HG02840 (cell line): ENCODE results near the gene TCEA3.

Experiments used
- ATAC-seq: cut with Tn5 transposase; IDR thresholded peaks from one replicate; pipeline ENCODE4 v1.9.1; 2021; ENCODE audit warnings: mild to moderate bottlenecking, moderate library complexity, moderate number of reproducible peaks; ENCODE audit not compliant: unreplicated experiment, low FRiP score

Gene TCEA3

DNA sequence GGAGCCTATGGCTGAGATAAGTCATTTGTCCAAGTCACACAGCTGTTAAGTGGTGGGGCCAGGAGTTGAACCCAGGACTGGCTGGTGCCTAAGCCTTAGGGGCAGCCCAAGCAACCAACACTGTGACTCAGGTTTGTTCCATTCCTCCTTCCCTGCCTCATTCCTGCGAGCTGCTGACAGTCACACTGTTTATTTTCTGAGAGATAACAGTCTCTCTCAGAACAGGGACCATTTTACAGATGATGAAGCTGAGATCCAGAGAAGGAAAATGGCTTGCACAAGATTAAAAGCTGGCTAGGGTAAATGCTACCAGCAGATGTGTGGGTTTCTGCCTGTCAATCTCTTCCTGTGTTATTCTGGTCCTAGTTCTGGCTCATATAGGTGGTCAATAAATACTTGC is 24.3 kb upstream of the TCEA3 start:
- ATAC-seq, result no peak

GRCh38 chr1:23446661-23447310 is 22.2 kb upstream of the TCEA3 start:
- ATAC-seq, result no peak

DNA sequence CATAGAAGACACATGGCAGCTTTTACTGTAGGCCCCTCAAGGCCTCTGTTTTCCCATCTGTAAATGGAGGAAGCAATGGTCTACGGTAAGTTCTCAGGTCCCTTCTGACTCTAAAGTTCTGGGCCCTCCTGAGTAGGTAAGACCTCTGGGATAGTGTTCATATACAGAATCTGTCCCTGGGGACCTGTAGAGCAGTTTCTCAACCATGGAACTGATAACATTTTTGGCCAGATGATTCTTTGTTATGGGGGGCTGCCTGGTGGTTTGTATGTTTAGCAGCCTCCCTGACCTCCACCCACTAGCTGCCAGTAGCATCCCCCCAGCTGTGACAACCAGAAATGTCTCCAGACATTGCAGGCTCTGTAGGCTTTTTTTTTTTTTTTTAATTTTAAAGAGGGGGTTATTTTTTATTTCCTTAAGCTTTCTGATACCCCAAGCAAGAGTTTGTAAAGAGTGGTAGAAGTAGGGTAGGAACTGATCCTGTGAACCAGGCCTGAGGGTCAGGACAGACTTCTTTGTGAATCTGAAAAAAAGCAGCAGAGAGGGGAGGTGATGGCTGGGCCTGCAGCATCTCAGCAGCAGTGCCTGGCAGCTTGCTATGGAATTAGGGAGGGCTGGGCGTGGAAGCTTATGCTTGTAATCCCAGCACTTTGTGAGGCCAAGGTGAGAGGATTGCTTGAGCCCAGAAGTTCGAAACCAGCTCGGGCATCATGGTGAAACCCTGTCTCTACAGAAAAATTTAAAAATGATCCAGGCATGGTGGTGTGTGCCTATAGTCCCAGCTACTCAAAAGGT is 20.2 kb upstream of the TCEA3 start:
- no peak for ATAC-seq

- no peak for ATAC-seq
These were observed 19.6 kb upstream of the TCEA3 start for GRCh38 chr1:23444104-23444533.

DNA sequence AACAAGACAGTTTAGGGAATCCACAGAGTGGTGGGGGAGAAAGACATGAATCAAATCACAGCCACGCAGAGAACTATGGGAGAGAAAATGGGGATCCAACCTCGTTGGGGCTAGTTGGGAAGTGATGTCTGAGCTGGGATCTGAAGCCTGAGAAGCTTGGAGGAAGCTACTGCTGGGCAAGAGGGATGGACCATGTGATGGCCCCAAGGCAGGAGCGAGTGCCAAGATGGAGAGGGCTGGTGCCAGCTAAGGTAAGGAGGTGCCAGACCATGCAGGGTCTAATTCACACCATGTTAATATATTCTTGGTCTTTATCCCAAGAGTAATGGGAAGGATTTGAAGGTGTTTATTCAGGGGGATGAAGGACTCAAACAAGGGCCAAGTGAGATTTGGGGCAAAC is 18.2 kb upstream of the TCEA3 start:
- no peak for ATAC-seq

DNA sequence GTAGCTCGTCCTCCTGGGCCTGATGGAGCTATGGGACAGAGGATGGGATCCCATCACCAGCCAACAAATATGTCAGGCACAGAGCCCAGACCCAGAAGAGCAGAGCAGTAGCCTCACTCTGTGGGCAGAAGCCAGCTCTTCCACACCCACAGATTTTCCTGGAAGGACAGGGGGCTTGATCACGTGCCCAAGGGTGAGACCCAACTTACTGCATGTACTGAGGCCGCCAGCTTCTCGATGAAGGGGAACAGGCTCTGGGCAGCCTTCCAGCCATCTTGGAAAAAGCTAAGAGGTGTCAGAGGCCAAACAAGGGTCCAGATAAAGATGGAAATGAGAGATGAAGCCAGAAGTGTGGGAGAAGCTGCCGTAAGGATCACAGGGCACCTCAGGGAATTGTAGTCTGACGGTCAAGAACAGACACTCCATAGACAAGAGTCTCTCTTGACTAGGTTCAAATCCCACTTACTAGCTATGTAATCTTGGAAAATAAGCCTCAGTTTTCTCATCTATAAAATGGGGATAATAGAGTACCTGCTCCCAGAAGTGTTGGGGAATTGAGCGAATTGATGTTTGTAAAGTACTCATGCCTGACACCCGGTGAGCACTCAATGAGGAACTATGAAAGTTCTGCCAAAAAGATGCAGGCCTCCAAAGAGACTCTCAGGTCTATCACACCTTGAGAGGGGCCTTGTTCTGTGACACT is 17.0 kb upstream of the TCEA3 start:
- ATAC-seq, result no peak

- ATAC-seq, result no peak
These were observed 14.0 kb upstream of the TCEA3 start for GRCh38 chr1:23438545-23438944.

DNA sequence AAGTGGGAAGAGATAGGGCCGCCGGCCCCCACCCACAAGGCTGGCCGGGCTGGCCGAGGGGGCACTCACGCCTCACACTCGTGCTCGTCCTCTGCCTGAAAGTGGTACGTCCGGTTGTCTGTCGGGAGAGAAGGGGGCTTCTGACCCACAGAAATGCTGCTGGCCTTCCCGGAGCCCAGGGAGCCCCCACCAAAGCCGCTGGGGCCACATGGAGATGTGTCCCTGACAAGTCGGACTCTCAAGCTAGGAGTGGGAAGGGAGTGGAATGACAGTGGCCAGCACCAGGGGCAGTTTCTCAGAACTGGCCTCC is 12.8 kb upstream of the TCEA3 start:
- no peak for ATAC-seq

- no peak for ATAC-seq
These were observed 12.2 kb upstream of the TCEA3 start for GRCh38 chr1:23436520-23437354.

DNA sequence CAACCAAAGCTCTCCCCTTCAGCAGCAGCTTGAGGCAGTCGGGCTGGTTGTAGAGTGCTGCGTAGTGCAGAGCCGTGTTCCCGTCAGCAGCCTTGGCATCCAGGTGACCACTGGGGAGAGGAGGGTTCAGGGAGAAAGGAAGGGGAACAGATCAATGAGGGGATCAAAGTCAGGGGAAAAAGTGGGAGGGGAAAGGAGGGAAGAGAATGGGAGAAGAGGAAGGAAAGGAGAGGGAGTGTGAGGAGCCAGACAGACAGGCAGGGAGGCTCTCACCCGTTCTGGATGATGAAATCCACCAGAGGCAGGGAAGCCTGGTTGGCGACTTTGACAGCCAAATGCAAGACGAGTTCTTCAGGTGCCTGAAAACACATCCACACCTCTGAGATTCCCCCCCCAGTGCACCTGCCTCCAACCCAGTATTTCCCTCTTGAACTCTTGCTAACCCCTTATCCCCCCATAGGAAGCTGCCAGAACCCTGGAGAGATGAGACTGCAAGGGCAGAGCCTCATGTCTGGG is 9.8 kb upstream of the TCEA3 start:
- no peak for ATAC-seq

GRCh38 chr1:23433122-23433521 is 8.6 kb upstream of the TCEA3 start:
- no peak for ATAC-seq

DNA sequence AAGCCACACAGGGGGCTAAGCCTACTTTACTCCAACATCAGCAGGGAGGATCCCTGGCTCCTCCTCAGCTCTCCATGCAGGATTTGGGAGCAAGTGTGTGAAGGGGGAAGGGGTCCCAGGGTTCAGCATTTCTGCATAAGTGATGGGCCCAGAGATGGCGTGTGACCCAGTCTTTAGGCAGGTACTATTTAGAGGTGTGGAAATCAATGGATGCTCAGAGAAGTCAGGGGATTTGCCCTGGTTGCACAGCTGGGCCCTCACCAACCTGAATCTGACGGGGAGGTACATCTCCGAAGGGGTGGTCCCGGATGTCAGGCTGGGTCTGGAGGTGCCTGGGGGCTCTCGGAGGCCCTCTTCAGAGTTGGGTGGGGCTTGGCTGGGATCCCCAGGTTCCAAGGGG is 6.9 kb upstream of the TCEA3 start:
- no peak for ATAC-seq

DNA sequence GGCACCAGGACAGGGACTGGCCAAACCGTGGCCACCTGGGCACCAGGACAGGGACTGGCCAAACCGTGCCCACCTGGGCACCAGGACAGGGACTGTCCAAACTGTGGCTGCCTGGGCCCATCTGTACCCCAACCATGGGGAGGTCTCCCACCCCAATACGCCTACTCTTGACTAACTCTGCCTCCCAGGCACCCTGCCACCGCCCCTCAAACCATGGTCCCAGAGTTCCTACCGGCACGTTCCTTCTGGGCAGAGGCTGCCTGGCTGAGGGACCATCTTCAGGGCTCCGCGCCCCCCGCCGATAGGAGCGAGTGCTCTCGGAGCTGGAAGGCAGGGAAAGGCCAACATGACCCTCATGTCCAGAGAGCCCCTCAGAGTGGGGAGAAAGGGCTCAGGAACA is 6.3 kb upstream of the TCEA3 start:
- no peak for ATAC-seq

GRCh38 chr1:23428136-23428905 is 3.8 kb upstream of the TCEA3 start:
- no peak for ATAC-seq

DNA sequence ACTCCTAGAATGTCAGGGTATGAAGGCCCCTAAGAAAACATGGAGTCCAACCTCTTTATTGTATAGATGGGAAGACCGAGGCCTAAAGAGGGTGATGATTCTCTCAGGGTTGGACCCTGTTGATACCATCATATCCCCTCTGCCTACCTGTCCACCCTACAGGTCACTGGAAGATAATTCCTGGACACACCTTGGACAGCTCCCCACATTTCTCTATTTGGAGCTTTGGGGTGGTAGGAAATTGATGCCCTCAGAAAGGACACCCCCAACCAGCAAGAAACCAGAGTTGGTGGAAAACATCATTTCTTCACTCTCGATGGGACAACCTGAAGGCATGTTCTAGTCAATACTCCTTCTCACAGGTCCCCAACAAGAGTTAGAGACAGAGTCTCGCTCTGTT is 3.0 kb upstream of the TCEA3 start:
- ATAC-seq, result no peak

- ATAC-seq, result no peak
These were observed 2.3 kb upstream of the TCEA3 start for GRCh38 chr1:23426828-23427227.

DNA sequence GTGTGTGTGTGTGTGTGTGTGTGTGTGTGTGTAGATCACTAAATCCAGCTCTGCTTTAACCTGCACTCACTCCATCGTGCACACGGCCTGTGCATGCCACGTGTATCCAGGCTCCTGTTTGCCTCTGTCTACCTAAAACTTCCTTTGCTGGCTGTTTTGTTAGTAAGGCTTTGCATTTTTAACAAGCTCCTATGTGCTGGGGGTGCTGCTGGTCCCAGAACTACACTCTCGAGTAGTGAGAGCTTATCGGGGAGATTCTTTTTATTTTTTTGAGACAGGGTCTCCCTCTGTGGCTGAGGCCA is 596 bp upstream of the TCEA3 start:
- no peak for ATAC-seq

DNA sequence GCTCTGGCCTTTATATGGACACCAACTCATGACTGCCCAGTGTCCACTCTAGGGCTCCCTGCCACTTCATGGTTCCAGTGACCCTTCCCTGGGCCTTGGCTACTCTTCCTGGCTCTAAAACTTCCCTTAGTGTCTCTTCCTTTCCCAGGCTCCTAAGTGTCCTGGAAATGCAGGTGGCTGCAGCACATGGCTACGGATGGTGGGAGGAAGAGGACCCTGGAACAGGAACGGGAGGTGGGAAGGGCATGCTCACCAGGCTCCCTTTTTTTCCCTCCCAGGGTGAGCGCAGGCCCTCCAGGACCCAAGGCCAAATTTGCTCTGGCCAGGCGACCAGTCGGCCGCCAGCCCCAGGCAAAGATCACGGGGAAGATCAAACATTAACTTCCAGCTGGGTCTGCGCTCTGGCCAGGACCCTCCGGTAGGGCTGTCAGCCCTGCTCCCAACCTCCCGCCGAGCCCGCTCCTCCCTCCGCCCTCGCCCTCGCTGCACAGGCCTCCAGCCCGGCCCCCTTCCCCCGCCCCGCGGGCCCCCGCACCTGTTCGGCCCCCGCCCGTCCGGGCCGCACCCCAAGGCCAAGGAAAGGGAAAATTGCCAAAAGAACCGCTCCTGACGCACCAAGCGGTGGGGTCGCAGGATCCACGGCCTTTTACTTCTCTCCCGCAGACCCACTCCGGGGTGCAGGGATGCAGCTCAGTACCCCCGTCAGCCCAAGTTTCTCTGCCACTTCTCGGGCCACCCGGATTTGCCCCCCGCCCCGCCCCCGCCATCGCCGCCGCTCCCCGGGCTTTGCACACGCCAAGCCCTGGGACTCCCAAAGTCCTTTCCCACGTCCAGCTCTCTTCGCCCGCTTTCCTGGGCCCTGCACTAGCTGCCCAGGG is 894 bp downstream of the TCEA3 start:
- no peak for ATAC-seq

GRCh38 chr1:23422941-23423340 is 1.6 kb downstream of the TCEA3 start:
- no peak for ATAC-seq
